HEK293 (cell line): ENCODE data around the gene S100A4.
"Not testable (repeated sequence)": the region's sequence is repeated elsewhere in the genome, so short reads cannot be mapped to it uniquely, and the experiment has no call there.

ENCODE experiments used
- YY1 ChIP-seq: fragments of 450-650 bp; formaldehyde crosslinking; IDR thresholded peaks from 2 replicates; pipeline ENCODE4 v1.5.1; 2018; ENCODE audit warnings: missing biosample characterization, missing genetic modification characterization
- ZNF600 ChIP-seq: fragments of 450-650 bp; formaldehyde crosslinking; IDR thresholded peaks from 2 replicates; pipeline ENCODE4 v1.5.1; 2016; ENCODE audit warnings: missing biosample characterization, missing genetic modification characterization

DNA sequence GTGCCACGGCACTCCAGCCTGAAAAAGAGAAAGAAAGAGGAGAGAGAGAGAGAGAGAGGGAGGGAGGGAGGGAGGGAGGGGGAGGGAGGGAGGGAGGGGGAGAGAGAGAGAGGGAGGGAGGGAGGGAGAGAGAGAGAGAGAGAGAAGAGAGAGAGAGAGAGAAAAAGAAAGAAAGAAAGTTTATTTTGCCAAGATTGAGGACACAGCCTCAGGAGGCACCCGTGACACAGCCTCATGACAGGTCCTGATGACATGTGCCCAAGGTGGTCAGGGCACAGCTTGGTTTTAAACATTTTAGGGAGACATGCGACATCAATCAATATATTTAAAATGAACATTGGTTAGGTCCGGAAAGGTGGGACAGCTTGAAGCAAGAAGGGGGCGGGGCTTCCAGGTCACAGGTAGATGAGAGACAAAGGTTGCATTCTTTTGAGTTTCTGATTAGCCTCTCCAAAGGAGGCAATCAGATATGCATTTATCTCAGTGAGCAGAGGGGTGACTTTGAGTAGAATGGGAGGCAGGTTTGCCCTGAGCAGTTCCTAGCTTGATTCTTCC lies 25.4 kb downstream of the S100A4 start:
- TF ChIP-seq YY1 (tag by site-specific recombination); ZNF600: not testable (repeated sequence)
